ENCODE data around the gene SHANK3.
"Not testable (repeated sequence)": the region's sequence is repeated elsewhere in the genome, so short reads cannot be mapped to it uniquely, and the experiment has no call there.

DNA sequence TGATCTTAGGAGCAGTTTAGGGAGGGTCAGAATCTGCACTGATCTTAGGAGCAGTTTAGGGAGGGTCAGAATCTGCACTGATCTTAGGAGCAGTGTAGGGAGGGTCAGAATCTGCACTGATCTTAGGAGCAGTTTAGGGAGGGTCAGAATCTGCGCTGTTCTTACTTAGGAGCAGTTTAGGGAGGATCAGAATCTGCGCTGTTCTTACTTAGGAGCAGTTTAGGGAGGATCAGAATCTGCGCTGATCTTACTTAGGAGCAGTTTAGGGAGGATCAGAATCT, 28.9 kb upstream of the SHANK3 start:
- TF ChIP-seq POLR2A (IDR thresholded peaks at IDR 0.05), result not testable (repeated sequence)
- TF ChIP-seq, protein P1, sequence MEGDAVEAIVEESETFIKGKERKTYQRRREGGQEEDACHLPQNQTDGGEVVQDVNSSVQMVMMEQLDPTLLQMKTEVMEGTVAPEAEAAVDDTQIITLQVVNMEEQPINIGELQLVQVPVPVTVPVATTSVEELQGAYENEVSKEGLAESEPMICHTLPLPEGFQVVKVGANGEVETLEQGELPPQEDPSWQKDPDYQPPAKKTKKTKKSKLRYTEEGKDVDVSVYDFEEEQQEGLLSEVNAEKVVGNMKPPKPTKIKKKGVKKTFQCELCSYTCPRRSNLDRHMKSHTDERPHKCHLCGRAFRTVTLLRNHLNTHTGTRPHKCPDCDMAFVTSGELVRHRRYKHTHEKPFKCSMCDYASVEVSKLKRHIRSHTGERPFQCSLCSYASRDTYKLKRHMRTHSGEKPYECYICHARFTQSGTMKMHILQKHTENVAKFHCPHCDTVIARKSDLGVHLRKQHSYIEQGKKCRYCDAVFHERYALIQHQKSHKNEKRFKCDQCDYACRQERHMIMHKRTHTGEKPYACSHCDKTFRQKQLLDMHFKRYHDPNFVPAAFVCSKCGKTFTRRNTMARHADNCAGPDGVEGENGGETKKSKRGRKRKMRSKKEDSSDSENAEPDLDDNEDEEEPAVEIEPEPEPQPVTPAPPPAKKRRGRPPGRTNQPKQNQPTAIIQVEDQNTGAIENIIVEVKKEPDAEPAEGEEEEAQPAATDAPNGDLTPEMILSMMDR (IDR thresholded peaks at IDR 0.05), result not testable (repeated sequence)
